HPDE6-E6E7 (cell line): ENCODE data around the gene HDAC4.

ENCODE experiments used
- DNase-seq: peaks from one replicate; pipeline ENCODE4 v3.0.0; 2011; ENCODE audit warnings: missing footprints; ENCODE audit errors: extremely low spot score

Gene HDAC4

DNA sequence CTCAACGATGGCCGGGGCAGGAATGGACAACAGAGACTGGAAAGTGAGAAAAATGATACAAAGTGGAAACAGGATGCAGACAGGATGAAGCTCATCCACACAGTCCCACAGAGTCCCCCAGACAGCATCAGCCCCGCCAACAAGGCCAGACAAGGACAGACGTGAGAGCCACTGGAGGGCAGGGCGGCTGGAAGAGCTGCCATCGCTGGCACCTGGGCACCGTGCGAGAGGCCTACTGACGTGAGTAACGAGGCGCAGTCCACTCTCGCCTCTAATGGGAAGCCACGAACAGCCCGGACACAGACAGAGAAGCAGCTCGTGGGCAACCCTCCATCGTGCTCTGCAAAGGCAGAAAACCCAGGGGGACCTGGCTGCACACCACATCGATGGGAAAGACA is 17.1 kb downstream of the HDAC4 start:
- DNase-seq: no peak

DNA sequence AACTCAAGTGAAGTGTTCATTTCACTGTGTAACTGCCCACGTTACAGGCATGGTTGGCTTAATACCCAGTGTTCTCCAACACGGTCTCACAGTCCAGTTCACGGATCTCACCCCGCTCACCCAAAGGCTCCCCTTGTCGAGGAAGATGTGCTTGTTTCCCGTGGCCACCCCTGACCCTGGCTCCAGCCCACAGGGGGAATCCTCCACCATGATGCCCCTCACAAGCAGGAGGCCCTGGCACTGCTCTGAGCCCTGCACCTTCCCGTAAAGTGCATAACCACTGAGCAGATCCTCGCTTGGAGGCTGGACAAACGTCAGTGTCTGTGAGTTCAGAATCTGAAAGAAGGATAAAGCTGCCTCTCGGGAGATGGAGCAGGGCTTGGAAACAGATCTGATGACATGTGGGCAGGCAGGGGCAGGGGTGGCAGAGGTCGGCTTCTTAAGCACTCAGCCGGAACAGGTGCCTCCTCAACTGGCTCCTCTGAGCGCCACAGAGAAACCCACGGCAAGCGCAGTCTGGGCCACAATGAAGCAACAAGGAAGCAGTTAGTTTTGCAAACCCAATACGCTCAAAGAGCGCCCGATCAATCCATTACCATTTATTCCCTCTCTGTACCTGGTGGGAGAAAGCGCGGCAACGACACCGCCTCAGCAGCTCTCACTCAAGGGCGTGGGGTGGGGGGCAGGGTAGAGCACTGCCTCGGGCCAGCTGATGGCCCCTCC is 17.6 kb downstream of the HDAC4 start:
- DNase-seq: no peak

DNA sequence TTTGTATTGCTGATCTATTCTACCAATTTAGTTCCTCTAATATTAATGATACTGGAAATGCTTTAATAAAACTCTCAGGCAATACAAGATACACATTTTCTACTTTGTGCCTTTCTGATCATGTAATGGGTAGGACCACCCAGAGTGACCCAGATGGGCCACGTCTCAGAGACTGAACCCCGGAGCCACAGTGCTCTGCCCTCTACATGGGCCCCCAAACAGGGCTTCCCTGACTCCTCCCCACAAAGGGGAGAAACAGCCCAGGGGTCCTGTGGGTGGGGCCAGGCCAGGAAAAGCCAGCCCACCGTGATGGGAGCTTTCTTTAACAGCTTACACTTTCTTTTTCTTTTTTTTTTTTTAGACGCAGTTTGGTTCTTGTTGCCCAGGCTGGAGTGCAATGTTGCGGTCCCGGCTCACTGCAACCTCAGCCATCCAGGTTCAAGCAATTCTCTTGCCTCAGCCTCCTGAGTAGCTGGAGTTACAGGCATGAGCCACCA is 18.4 kb downstream of the HDAC4 start:
- no peak for DNase-seq

DNA sequence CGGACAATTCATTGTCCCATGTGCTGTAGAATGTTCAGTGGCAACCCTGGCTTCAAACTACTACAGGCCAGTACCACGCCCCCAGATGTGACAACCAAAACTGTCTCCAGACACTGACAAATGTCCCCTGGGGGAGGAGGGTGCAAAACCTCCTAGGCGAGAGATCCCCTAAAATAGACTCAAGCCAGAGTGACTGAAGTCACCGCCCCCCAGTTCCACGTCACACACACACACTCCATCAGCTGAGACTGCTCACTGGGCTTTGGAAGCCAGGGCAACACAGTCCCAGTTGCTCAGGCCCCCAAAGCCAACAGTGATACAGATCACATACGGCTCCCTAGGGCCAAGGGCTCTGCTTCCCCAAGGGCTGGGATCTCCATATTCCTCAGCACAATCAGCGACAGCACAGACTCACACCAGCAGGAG is 19.1 kb downstream of the HDAC4 start:
- no peak for DNase-seq

DNA sequence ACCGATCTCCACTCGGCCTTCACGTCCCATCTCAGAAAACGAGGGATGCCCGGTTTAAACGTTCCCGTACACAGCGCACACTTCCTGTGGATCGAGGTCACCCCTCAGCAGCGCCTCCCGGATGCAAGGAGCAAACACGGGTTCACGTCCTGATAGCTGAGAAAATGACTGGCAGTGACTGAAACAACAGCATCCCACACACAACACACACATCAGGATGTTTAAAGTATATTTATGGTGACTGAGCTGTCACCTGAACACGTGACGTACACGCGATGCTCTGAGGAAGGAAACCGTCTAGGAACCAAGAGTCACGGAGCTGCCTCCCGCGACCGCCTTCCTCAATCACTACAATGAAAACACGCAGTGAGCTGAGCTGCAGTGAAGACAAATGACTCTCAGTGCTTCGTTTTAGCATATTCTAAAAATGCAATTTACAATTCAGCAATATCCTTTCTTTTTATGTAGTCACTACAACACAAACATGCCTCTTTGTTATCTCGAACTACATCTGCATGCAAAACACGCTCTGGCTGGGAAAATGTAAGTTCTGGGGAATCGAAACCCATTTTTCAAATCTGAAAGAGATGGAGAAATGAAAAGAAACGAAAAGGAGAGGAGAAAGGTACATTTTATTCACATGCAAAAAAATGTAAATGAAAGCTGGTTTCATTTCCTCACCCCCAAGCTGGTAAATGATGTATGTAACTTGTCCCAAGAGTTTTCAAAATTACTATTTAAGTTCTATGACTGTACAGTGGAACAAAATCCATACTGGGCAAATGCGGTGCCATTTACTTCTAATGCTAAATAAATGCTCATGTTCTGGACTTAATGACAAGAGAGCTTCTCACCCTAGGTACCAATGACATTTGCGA is 19.8 kb downstream of the HDAC4 start:
- no peak for DNase-seq

DNA sequence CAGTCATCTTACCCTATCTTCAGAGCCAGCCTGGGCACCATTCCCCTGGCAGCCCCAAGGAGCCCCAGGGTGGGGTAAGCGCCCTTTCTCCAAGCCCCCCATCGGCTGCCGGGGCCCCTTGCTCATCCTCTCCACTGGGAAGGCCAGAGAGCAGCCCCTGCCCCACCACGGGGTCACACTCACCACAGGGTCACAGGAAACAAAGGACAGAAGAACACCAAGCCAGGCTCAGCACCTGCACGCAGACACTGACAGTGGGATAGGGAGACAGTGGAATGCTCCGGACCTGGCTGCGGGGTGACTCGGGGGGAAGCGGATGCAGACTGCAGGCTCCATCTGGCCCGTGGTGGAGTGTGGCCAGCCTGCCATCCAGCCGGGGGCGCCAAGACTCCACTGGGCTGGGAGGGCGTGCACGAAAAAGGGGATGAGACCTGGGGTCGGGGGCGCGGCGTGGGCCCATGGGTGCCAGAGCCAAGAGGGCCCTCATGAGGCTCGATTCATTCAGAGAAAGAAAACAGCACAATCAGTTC is 21.1 kb downstream of the HDAC4 start:
- DNase-seq: no peak

DNA sequence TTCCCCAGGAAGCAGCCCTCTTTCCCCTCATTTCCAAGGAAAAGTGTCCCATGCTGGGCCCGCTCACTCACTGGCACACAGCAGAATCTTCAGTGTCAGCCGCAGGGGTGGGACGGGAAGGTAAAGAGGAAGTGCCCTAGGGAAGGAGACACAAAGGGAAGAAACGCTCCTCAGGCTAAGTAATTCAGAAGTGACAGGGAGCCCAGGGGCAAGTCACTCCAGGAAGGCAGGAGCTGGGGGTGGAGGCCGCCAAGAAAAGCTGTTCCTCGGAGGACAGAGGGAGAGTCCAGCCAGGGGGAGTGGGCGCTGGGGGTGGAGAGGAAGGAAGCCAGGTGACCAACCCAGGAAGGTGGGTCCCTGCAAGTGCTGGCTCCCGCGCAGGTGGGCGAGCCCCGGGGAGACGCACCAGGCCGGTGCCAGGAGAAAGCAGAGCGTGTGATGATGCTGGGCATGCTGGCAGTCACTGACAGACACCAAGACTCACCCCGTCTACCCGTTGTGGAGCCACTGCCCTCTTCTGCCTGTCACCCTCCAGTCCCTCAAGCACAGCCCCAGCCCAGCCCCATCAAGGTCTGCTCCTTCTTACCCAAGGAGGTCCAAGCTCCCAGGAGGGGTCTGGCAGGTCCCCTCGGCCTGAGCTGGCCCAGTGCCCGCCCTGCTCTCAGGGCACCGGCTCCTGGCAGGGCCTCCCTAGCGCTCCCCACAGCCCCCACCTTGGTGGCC is 21.7 kb downstream of the HDAC4 start:
- no peak for DNase-seq

DNA sequence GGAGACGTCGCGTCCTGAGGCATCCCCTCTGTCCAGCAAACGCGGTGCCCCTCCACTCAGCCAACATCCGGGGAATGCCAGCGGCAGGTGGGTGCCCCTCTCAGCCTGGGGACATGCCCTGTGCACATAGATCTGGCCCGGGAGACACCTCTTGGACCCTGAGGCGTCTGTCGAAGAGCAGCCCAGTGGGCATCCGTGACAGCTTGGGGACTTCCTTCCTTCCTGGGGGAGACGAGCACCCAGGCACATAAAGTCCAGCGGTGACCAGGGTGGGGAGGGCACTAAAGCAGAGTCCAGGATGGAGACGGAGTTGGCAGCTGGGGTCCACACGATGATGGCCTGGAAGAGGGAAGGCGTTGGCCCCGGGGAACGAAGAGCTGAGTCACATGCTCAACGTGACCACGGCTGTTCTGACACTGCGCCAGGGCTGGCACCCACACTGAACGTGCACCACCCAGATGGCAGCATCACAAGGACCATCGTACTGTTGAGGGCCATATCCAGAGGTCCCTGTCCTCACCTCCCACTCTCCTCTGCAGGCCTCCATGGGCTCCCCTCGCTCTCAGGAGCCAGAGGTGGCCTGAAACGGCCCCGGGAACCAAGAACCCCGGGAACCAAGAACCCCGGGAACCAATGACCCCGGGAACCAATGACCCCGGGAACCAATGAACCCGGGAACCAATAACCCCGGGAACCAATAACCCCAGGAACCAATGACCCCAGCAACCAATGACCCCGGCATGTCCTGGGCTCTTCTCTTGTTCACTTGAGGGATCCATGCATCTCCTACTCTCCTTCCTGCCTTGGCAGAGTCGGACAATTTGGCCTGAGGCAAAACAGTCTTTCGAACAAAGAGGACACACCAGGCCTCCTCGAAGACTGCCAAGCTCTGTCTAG is 22.6 kb downstream of the HDAC4 start:
- DNase-seq: no peak

DNA sequence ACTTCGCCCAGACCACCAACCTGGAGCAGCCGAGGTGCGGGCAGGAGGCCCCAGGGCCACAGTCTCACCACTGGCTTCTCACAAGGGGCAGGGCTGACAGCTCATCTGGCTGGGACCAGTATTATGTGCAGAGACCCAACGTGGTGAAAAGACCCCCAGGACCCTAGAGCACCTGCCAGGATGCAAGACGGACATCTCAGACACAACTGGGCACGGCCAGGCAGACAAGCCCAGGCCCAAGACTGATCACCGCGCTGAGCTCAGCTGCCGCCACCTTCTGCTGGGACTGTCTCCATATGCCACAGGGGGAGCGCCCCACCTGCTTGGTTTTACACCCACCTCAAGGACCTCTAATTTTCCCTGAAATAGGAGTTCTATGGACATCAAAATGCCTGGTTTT is 23.2 kb downstream of the HDAC4 start:
- DNase-seq: no peak

DNA sequence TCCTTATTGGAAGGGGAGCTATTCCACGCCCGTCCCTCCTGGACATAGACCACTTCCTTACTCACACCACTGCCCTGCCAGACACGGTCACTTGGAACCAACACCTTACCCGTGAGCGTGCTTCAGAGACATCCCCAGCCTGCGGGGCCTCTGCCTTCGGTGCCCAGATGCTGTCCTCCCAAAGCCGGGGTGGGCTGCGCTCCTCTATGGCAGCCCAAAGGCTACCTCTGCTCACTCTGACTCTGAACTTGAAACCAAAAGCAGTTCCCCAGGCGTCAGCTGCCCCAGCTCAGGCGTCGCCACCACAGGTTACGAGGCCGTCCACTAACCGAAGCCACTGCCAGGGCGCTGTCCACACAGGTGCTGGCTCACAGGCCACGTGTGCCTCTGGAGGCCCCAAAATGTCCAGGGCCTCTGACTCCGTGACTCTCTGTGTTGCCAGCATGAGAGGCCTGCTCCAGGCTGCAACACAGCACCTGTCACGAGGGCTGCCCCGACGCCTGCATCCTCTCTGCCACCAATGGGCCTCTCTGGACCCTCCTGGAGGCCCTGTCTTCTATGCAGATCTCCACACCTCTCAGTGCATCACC is 23.8 kb downstream of the HDAC4 start:
- DNase-seq: no peak

DNA sequence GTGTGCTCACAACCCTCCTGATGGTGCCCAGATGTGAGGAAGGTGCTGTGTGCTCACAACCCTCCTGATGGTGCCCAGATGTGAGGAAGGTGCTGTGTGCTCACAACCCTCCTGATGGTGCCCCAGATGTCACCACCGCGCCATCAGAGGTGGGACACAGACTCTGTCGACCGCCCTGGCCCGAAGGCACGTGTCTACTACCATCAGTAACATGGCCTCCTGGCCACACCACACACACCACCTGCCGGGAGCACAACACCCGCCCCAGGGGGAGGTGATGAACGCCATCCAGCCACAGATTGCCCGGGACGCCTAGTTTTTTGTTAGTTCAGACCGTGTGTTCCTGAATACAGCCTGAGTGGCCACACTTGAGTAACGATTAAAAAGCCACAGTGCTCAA is 24.5 kb downstream of the HDAC4 start:
- DNase-seq: no peak

DNA sequence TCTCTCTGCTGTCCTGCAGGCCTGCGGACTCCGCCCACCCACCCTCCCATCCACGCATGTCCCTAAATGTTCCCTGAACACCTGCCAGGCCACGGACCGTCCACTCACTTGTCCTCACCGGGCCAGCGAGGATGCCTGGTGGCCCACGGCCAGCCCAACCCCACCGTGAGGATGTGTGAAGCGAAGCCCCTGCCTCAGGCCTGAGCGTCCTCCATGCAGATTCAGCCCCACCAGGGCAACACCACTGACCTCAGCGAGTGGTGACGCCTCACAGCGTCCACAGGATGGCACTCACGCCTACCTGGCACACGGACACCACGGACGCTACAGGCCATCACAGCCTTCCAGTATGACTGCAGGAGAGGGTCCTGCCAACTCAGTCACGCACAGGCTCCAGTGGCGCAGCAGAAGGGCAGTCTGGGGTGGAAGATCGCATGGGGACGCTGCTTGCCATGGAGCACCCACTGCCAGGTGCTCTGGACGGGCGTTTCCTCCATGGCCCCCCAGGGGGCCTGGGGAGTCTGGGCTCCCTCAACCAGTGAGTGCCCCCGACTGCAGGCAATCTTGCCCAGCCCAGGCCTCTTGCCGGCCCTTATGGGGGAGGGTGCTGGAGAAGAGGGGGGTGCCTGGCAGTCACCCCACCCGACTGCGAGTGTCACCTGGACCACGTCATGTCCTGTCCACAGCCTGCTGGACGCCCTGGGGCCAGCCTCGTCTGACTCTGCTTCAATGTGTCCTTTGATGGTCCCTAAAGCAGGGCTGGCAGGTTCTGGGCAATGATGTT is 25.4 kb downstream of the HDAC4 start:
- DNase-seq: no peak

DNA sequence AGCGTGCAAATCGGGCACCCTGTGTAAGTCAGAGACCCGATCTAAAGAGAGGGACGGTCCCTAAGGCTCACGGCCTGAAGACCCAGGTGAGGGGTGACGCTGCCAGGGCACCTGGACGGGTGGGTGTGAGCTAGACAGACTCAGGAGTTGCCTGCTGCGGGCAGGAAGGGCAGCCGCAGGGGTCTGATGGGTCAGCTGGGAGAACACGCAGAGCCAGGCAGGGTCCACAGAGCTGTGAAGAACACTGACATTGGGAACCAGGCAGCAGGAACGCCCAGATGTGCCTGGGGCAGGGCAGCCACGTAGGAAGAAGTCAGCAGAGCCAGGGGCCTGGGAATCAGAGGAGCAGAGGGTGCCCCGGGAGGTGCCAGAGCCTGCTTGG is 25.9 kb downstream of the HDAC4 start:
- DNase-seq: no peak

DNA sequence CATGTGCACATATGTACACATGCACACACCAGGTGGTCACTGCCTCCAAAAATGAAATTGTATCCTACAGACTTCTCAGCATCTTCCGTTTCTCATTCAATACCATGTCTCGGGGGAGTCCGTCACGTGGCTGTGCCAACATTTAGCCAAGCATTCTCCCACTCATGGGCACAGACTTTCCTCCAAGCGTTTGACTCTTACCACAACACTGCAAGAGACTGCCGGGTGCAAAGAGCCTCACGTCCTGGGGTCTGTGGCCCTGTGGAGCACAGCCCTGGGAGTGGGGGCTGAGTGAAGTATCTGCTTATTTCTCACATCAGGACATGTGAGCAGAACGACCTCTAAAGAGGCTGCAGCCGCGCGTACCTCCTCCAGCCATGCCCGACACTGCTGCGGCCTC is 28.0 kb downstream of the HDAC4 start:
- no peak for DNase-seq

DNA sequence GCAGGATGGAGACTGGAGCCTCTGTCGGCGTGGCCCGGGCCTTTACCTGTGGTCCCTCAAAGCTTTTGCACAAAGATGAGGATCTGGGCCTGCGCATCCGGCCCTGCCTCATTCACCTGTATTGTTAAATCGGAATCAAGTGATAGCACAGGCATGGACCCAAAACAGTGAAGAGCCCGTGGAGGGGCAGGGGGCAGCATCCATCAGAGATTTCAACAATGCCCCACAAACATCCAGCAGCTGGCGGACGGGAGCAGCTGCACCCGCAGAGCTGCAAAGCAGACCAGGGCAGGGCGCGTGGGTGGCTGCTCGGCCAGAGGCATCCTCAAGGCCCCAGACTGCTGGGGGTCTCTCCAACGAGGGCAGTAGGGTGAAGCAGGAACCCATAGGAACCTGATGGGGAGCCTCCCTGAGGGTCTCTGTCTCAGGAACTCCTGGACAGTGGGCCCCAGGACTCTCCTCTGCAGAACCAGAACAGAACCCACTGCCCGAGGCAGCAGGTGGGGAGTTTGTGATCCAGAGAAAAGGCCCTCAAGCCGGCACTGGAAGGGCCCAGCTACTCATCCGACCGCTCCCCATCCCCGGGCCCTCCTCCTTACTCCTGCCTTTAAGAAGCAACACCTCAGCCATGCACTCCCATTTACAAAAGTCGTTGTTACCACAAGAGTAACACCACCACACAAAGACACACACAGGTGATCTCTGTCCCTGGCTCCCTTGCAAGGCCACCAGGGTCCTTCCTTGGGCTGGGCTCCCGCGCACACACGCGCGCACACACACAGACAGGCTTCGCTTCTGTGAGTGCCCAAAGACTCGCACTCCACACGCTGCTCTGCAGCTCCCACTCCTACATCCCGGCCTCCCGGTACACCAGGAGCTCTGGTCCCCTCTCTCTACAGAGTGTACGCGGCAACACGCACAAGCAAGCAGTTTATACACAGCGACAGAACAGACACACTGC is 28.8 kb downstream of the HDAC4 start:
- DNase-seq: no peak

DNA sequence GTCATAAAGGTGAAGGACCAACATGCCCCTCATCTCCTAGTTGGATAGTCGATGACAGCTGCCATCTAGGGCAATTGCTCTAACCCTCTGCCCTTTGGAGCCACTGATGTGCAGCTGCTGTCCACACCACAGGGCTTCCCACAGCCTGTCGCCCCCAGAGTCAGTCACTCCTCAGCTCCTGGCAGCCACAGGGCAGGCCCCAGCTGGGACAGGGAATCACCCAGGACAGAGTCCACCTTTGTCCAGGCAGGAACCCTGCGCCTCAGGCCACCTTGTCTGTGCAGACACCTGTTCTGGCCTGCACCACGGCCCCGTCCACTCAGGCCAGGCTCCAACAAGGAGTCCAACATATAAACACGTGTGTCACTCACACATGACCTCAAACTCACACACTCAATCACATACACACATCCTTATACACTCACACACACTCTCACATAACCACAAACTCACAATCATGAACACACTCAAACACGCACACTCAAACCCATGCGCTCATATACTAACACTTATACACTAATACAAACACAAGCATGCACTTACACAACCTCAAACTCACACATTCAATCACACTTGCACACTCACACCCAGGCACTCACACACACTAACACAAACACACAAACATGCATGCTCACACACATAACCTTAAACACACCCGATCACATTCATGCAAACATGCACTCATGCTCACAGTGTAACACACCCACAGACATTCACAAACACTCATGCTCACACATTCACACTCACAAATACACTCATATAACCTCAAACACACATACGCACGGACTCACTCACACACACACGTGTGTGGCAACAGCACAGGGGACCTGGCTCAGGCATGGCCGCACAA is 29.7 kb downstream of the HDAC4 start:
- DNase-seq: no peak

DNA sequence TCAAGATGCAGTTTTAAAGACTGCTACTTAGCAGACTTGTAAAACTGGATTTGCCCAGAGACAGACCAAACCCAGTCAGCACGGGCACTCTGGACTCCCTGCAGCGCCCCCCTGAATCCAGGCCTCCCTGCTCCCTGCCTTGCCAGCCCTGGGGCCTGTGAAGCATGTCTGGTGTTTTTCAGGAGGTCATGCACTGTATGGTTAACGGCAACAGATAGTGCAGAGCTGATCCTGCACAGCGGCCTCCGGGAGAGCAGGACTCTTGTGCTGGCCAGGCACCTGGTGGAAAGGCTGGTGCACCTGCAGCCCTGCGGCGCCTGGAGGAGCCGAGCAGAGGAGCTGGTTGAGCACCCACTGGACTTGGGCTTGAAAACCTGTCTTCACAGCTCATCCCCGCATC is 30.4 kb downstream of the HDAC4 start:
- DNase-seq: no peak

DNA sequence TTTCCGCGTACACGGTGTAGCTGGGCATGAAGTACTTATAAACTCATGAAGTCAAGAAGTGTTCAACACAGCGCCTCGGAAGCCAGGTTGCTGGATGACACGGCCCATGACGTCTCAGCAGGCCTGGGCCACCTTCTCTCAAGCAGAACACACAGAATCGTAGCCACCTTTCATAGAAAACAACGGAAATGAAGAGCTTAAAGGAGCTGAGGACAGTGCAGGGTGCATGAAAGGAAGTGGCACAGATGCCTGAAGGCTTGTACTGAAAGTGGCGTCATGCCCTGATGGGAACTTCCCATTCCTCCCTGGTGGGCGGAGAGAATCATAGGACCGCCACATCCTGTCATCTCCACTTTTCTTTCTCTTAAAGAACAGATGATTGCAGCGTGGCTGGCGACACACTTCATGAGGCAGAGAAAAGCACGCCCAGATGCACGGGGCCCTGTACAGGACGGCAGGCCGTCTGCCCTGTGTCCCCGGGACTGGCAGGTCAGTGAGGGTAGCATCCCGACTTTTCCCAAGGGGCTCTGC is 31.1 kb downstream of the HDAC4 start:
- no peak for DNase-seq
